K562 (cell line): ENCODE results near the gene LTBP1. TPM values are rescaled to one million over a fixed set of nuclear protein-coding genes. Genes with fewer than 3 reads are reported as not detected.

ENCODE experiments used
- ARHGAP35 ChIP-seq: fragments of 450-650 bp; IDR thresholded peaks from 2 replicates; pipeline ENCODE4 v1.6.1; 2018; ENCODE audit not compliant: partially characterized antibody
- DIDO1 ChIP-seq: fragments of 450-650 bp; IDR thresholded peaks from 2 replicates; pipeline ENCODE4 v1.6.1; 2016; ENCODE audit warnings: low read depth, missing biosample characterization, missing genetic modification characterization
- EP300 ChIP-seq: IDR thresholded peaks from 2 replicates; pipeline ENCODE4 v1.6.1; 2012; ENCODE audit warnings: low read length, improper control_type of control experiment
- ETS2 ChIP-seq: IDR thresholded peaks from 2 replicates; pipeline ENCODE4 v1.6.1; 2016; ENCODE audit warnings: borderline replicate concordance, missing genetic modification characterization, mild to moderate bottlenecking, moderate library complexity, missing compliant biosample characterization; ENCODE audit not compliant: poor library complexity, severe bottlenecking
- GTF2E2 ChIP-seq: fragments of 200-800 bp; sonication (Bioruptor generic); IDR thresholded peaks from 2 replicates; pipeline ENCODE4 v1.6.1; 2016; ENCODE audit warnings: missing genetic modification characterization, missing compliant biosample characterization
- HMG20A ChIP-seq: fragments of 450-650 bp; formaldehyde crosslinking; conservative IDR thresholded peaks from 2 replicates; pipeline ENCODE4 v1.4.0; 2020; ENCODE audit warnings: mild to moderate bottlenecking, mixed read lengths
- KAT7 ChIP-seq: sonication (generic); formaldehyde crosslinking; IDR thresholded peaks from 2 replicates; pipeline ENCODE4 v1.8.0; 2022; ENCODE audit warnings: missing genetic modification reagents, mild to moderate bottlenecking, borderline replicate concordance
- KAT8 ChIP-seq: fragments of 450-650 bp; IDR thresholded peaks from 2 replicates; pipeline ENCODE4 v1.6.1; 2016; ENCODE audit warnings: low read depth, mild to moderate bottlenecking
- LCOR ChIP-seq: sonication (generic); formaldehyde crosslinking; IDR thresholded peaks from 2 replicates; pipeline ENCODE4 v1.8.0; 2022; ENCODE audit warnings: mild to moderate bottlenecking, missing genetic modification reagents
- MLX ChIP-seq, 2 experiments: fragments of 450-650 bp in 1 of 2; sonication (generic) in 1 of 2; formaldehyde crosslinking; conservative IDR thresholded peaks; 2 replicates each; pipeline versions ENCODE4 v1.4.0 to v1.8.1; 2020 to 2022; ENCODE audit warnings: mild to moderate bottlenecking in 1 of 2, missing genetic modification reagents in 1 of 2
- NCOA6 ChIP-seq: fragments of 450-650 bp; IDR thresholded peaks from 2 replicates; pipeline ENCODE4 v1.6.1; 2017; ENCODE audit warnings: mild to moderate bottlenecking
- PHB2 ChIP-seq: fragments of 450-650 bp; IDR thresholded peaks from 2 replicates; pipeline ENCODE4 v1.6.1; 2017; ENCODE audit warnings: low read depth
- PML ChIP-seq: IDR thresholded peaks from 2 replicates; pipeline ENCODE4 v1.6.1; 2012; ENCODE audit warnings: low read length, inconsistent platforms
- PREB ChIP-seq: sonication (generic); formaldehyde crosslinking; IDR thresholded peaks from 2 replicates; pipeline ENCODE4 v1.8.1; 2023; ENCODE audit warnings: mild to moderate bottlenecking, missing genetic modification reagents
- STAT6 ChIP-seq: sonication (generic); formaldehyde crosslinking; IDR thresholded peaks from 2 replicates; pipeline ENCODE4 v1.8.1; 2023; ENCODE audit warnings: mild to moderate bottlenecking, missing genetic modification reagents
- TARDBP ChIP-seq: fragments of 450-650 bp; IDR thresholded peaks from 2 replicates; pipeline ENCODE4 v1.6.1; 2016
- TCF3 ChIP-seq: sonication (generic); formaldehyde crosslinking; IDR thresholded peaks from 2 replicates; pipeline ENCODE4 v1.4.0; 2020; ENCODE audit warnings: mild to moderate bottlenecking, missing genetic modification reagents
- ZBTB12 ChIP-seq: fragments of 250-450 bp; sonication (Bioruptor Pico); IDR thresholded peaks from 2 replicates; pipeline ENCODE4 v1.4.0; 2020
- ZKSCAN8 ChIP-seq: fragments of 200-800 bp; sonication (Bioruptor generic); IDR thresholded peaks from 2 replicates; pipeline ENCODE4 v1.6.1; 2016; ENCODE audit warnings: missing genetic modification characterization, missing compliant biosample characterization
- ZNF449 ChIP-seq: fragments of 250-450 bp; sonication (Bioruptor Pico); IDR thresholded peaks from 2 replicates; pipeline ENCODE4 v1.8.0; 2022; ENCODE audit warnings: moderate library complexity, mild to moderate bottlenecking, inconsistent platforms
- polyA plus RNA-seq, 8 experiments: library from polyadenylated mRNA; depleted of rRNA in 4 of 8; stranded (reverse) in 5 of 8; unstranded in 3 of 8; fragments of >200 nt; fragmentation: Nextera tagmentation in 2 of 8; fragmentation: Illumina TruSeq in 1 of 8; extraction: Ambion mirVana in 2 of 8; extraction: Trizol in 1 of 8; gene quantifications; 2 replicates each; pipeline versions ENCODE4 v1.2.1 to v1.2.3, GENCODE V29; 2011 to 2014; ENCODE audit warnings: inconsistent platforms in 1 of 8, missing spikeins in 1 of 8
- total RNA-seq, 7 experiments: library from RNA; depleted of rRNA in 6 of 7; stranded (reverse); fragments of >200 nt in 6 of 7; fragmentation: Illumina TruSeq in 2 of 7; extraction: Trizol in 2 of 7; gene quantifications; 2 replicates each; pipeline versions ENCODE4 v1.2.1 to v1.2.3, GENCODE V29; 2011 to 2021; ENCODE audit warnings: low replicate concordance in 1 of 7

LTBP1 gene
- total and polyA plus RNA-seq, 9 of the 15 experiments (the other 6 are each of a cell fraction or from before 2014, with no cell fraction given) = 3.6 to 16.4 (median 8.5) TPM

- TF ChIP-seq ETS2 = no peak
- TF ChIP-seq GTF2E2 (tag) = no peak
- TF ChIP-seq KAT8 = no peak
- TF ChIP-seq HMG20A (CRISPR knock-in tag) = no peak
- TF ChIP-seq TCF3 (CRISPR knock-in tag) = peak; percentile 96
- TF ChIP-seq ZKSCAN8 (CRISPR knock-in tag) = 0 out of 2 replicates have a peak, but pooled peaks have one; percentile 41
- no peak for TF ChIP-seq STAT6
- no peak for TF ChIP-seq PREB (CRISPR knock-in tag)
- TF ChIP-seq ZBTB12 (CRISPR knock-in tag) = no peak
- TF ChIP-seq NCOA6 = no peak
- TF ChIP-seq DIDO1 (tag) = no peak
- TF ChIP-seq KAT7 = no peak
- TF ChIP-seq EP300 = peak; percentile 38; the same call in 1 of the 2 replicates
- no peak for TF ChIP-seq LCOR (CRISPR knock-in tag)
- TF ChIP-seq ARHGAP35 = no peak
- TF ChIP-seq PML = peak; percentile 59
- no peak for TF ChIP-seq MLX (CRISPR knock-in tag; conservative IDR thresholded peaks at IDR 0.05)
- no peak for TF ChIP-seq ZNF449 (CRISPR knock-in tag)
- no peak for TF ChIP-seq TARDBP
- TF ChIP-seq PHB2 = no peak
Measured at GRCh38 chr2:33122726-33123125, 176.0 kb downstream of the LTBP1 start (continued).
